GM23338 (cell line): ENCODE data around the gene RSRC1. TPM values are rescaled to one million over a fixed set of nuclear protein-coding genes. Genes with fewer than 3 reads are reported as not detected.

Experiments used
- ATAC-seq: fragments of 200-7000 bp; cut with Tn5 transposase; 3 replicates; pipeline ENCODE4 v1.9.1; 2020
- DNase-seq: peaks from one replicate; pipeline ENCODE4 v3.0.0-alpha.2; 2015; ENCODE audit warnings: low spot score
- H2AFZ ChIP-seq: fragments of 200-600 bp; sonication (generic); 2 replicates; pipeline ENCODE4 v1.8.0; 2016; ENCODE audit warnings: antibody characterized with exemption, mild to moderate bottlenecking, moderate library complexity
- H3F3A ChIP-seq: fragments of 200-600 bp; sonication (generic); replicated peaks from 2 replicates; pipeline ENCODE4 v1.8.0; 2017; ENCODE audit warnings: antibody characterized with exemption, mixed run types, low read depth
- H3K27ac ChIP-seq: fragments of 200-600 bp; sonication (generic); 2 replicates; pipeline ENCODE4 v1.6.1; 2016; ENCODE audit warnings: low read depth
- H3K27me3 ChIP-seq: fragments of 200-600 bp; sonication (generic); 2 replicates; pipeline ENCODE4 v1.8.0; 2016; ENCODE audit warnings: mild to moderate bottlenecking, mixed run types, moderate library complexity; ENCODE audit not compliant: insufficient read depth
- H3K36me3 ChIP-seq: fragments of 200-600 bp; sonication (generic); 2 replicates; pipeline ENCODE4 v1.8.0; 2016; ENCODE audit warnings: mild to moderate bottlenecking; ENCODE audit not compliant: insufficient read depth
- H3K4me1 ChIP-seq: fragments of 200-600 bp; sonication (generic); 2 replicates; pipeline ENCODE4 v1.8.0; 2016; ENCODE audit warnings: mild to moderate bottlenecking, moderate library complexity; ENCODE audit not compliant: insufficient read depth
- H3K4me2 ChIP-seq: fragments of 200-600 bp; sonication (generic); 2 replicates; pipeline ENCODE4 v1.7.1; 2017; ENCODE audit warnings: mixed run types
- H3K4me3 ChIP-seq: fragments of 200-600 bp; sonication (generic); 2 replicates; pipeline ENCODE4 v1.6.1; 2016; ENCODE audit warnings: mixed run types
- H3K79me2 ChIP-seq: fragments of 200-600 bp; sonication (generic); replicated peaks from 2 replicates; pipeline ENCODE4 v1.8.0; 2017; ENCODE audit warnings: mild to moderate bottlenecking; ENCODE audit not compliant: insufficient read depth
- H3K9me2 ChIP-seq: fragments of 200-600 bp; sonication (generic); 2 replicates; pipeline ENCODE4 v1.8.0; 2017; ENCODE audit not compliant: insufficient read depth
- H4K20me1 ChIP-seq: fragments of 200-600 bp; sonication (generic); replicated peaks from 2 replicates; pipeline ENCODE4 v1.8.0; 2017; ENCODE audit warnings: mild to moderate bottlenecking; ENCODE audit not compliant: insufficient read depth
- H3K27ac Mint-ChIP-seq: 2 replicates; pipeline ENCODE4 v1.8.0; 2020; ENCODE audit warnings: inconsistent platforms, mild to moderate bottlenecking, moderate library complexity, mixed read lengths
- H3K27me3 Mint-ChIP-seq: 3 replicates; pipeline ENCODE4 v1.8.0; 2022; ENCODE audit warnings: low read depth, mild to moderate bottlenecking, moderate library complexity, mixed read lengths, inconsistent platforms; ENCODE audit not compliant: insufficient read depth, poor library complexity
- H3K36me3 Mint-ChIP-seq: 3 replicates; pipeline ENCODE4 v1.8.0; 2021; ENCODE audit warnings: low read depth, mild to moderate bottlenecking, inconsistent platforms, moderate library complexity, mixed read lengths
- H3K4me1 Mint-ChIP-seq: 3 replicates; pipeline ENCODE4 v1.8.0; 2020; ENCODE audit warnings: mild to moderate bottlenecking, inconsistent platforms, mixed read lengths
- H3K4me3 Mint-ChIP-seq: 3 replicates; pipeline ENCODE4 v1.8.0; 2021; ENCODE audit warnings: moderate library complexity, mild to moderate bottlenecking, inconsistent platforms, mixed read lengths
- H3K9me3 Mint-ChIP-seq: 3 replicates; pipeline ENCODE4 v1.8.0; 2020; ENCODE audit warnings: moderate library complexity, mild to moderate bottlenecking, inconsistent platforms, mixed read lengths
- ETS1 ChIP-seq: IDR thresholded peaks from 2 replicates; pipeline ENCODE4 v1.6.1; 2016; ENCODE audit warnings: antibody characterized with exemption
- EZH2 ChIP-seq: fragments of 200-600 bp; sonication (generic); IDR thresholded peaks from one replicate; pipeline ENCODE4 v1.8.0; 2017; ENCODE audit warnings: antibody characterized with exemption, mild to moderate bottlenecking, low read depth; ENCODE audit not compliant: unreplicated experiment
- NANOG ChIP-seq: IDR thresholded peaks from 2 replicates; pipeline ENCODE4 v1.6.1; 2016; ENCODE audit warnings: antibody characterized with exemption, borderline replicate concordance
- POLR2AphosphoS5 ChIP-seq: IDR thresholded peaks from 2 replicates; pipeline ENCODE4 v1.6.1; 2016; ENCODE audit warnings: antibody characterized with exemption, low read depth
- STAT1 ChIP-seq: IDR thresholded peaks from one replicate; pipeline ENCODE4 v1.6.1; 2016; ENCODE audit warnings: antibody characterized with exemption; ENCODE audit not compliant: unreplicated experiment
- ZNF114 ChIP-seq: fragments of 250-450 bp; sonication (Bioruptor Pico); IDR thresholded peaks from 2 replicates; pipeline ENCODE4 v1.5.0; 2020; ENCODE audit warnings: mild to moderate bottlenecking, moderate library complexity
- ZNF331 ChIP-seq: fragments of 250-450 bp; sonication (Bioruptor Pico); IDR thresholded peaks from 2 replicates; pipeline ENCODE4 v1.5.0; 2020; ENCODE audit warnings: low read depth, mild to moderate bottlenecking, moderate library complexity
- ZNF462 ChIP-seq: fragments of 250-450 bp; sonication (Bioruptor Pico); IDR thresholded peaks from 2 replicates; pipeline ENCODE4 v1.5.0; 2020; ENCODE audit warnings: mild to moderate bottlenecking, moderate library complexity
- polyA plus RNA-seq: library from polyadenylated mRNA; unstranded; fragments of >200 nt; fragmentation: Nextera tagmentation; extraction: Ambion mirVana; gene quantifications from 2 replicates; pipeline ENCODE4 v1.2.1, GENCODE V29; 2016
- total RNA-seq: library from RNA; depleted of rRNA; stranded (reverse); fragments of >200 nt; shearing (Covaris generic); gene quantifications from 2 replicates; pipeline ENCODE4 v1.2.3, GENCODE V29; 2014

Gene RSRC1
- total and polyA plus RNA-seq, 2 experiments from 2014 or later: 32.5 to 76.8 TPM

- H3K27ac Mint-ChIP-seq: no peak overlapping the region
- no peaks in the 10 kb centered on the region for H3K36me3 ChIP-seq
- H3K9me2 ChIP-seq: no peaks in the 10 kb centered on the region
- H3K4me2 ChIP-seq: peak overlapping the region; percentile 91
- no peak overlapping the region for H3K27ac ChIP-seq
- no peaks in the 10 kb centered on the region for H3K36me3 Mint-ChIP-seq
- peak overlapping the region; percentile 76 for H3K4me3 Mint-ChIP-seq
- H3K9me3 Mint-ChIP-seq: no peaks in the 10 kb centered on the region; the same call in 1 of the 3 replicates
- H3K27me3 Mint-ChIP-seq: peaks cover 96% of the 10 kb centered on the region
- H3K27me3 ChIP-seq: peaks cover 99% of the 10 kb centered on the region
- no peak overlapping the region for H2AFZ ChIP-seq
- peak overlapping the region; percentile 81 for H3K4me3 ChIP-seq
- no peak for ATAC-seq
- TF ChIP-seq ZNF462 (CRISPR knock-in tag) (no peak), ZNF114 (CRISPR knock-in tag) (no peak), NANOG (no peak), EZH2 (peak; percentile 64)
- H3K79me2 ChIP-seq: no peaks in the 10 kb centered on the region
- peaks cover 11% of the 10 kb centered on the region for H3F3A ChIP-seq
- H3K4me1 ChIP-seq: peaks cover 63% of the 10 kb centered on the region
- H4K20me1 ChIP-seq: no peaks in the 10 kb centered on the region
- H3K4me1 Mint-ChIP-seq: peaks cover 37% of the 10 kb centered on the region
- no peak for DNase-seq
Measured at GRCh38 chr3:158104431-158104921, 5.4 kb upstream of the RSRC1 start.

- H3F3A ChIP-seq: peaks cover 11% of the 10 kb centered on the region
- ATAC-seq (peak; percentile 6), DNase-seq (peak; percentile 57)
- Mint-ChIP-seq H3K36me3 (no peaks in the 10 kb centered on the region), H3K27ac (no peak overlapping the region), H3K4me1 (peaks cover 38% of the 10 kb centered on the region), H3K9me3 (no peaks in the 10 kb centered on the region; the same call in 1 of the 3 replicates), H3K27me3 (peaks cover 93% of the 10 kb centered on the region), H3K4me3 (peak overlapping the region; percentile 76)
- H3K79me2 ChIP-seq: no peaks in the 10 kb centered on the region
- H3K27me3 ChIP-seq: peaks cover 93% of the 10 kb centered on the region
- H3K27ac ChIP-seq: no peak overlapping the region
- no peaks in the 10 kb centered on the region for H3K36me3 ChIP-seq
- peak overlapping the region; percentile 94; the same call in 1 of the 2 replicates for H2AFZ ChIP-seq
- no peaks in the 10 kb centered on the region for H4K20me1 ChIP-seq
- H3K4me3 ChIP-seq: peak overlapping the region; percentile 81
- H3K4me1 ChIP-seq: peaks cover 56% of the 10 kb centered on the region
- H3K9me2 ChIP-seq: no peaks in the 10 kb centered on the region
- peak overlapping the region; percentile 99 for H3K4me2 ChIP-seq
- no peak for TF ChIP-seq ZNF331 (CRISPR knock-in tag)
- no peak for TF ChIP-seq STAT1
- TF ChIP-seq POLR2AphosphoS5: no peak
- TF ChIP-seq ETS1: no peak
Measured at GRCh38 chr3:158105119-158105709, 4.7 kb upstream of the RSRC1 start.
